HCT116 (cell line): ENCODE measurements around the gene LRBA. TPM values are rescaled to one million over a fixed set of nuclear protein-coding genes. Genes with fewer than 3 reads are reported as not detected.
A peak's percentile ranks its signal among the peaks of the same experiment; 100 is the strongest.

Experiments
- ATAC-seq: fragments of 200-7000 bp; cut with Tn5 transposase; 2 replicates; pipeline ENCODE4 v1.9.1; 2020; ENCODE audit warnings: mild to moderate bottlenecking, moderate library complexity
- BruUV-seq: library from RNA; stranded (reverse); fragments of 400-500 nt; replicated peaks from 2 replicates; lab custom pipeline; 2021; lab: Mats Ljungman, UMichigan
- CTCF ChIA-PET: fragments of 300-600 bp; sonication (Branson Sonifier 250); formaldehyde crosslinking; loops from one replicate; lab custom pipeline; 2021; ENCODE audit warnings: antibody characterized with exemption; lab: Charles Lee
- POLR2A ChIA-PET: fragments of 300-600, 350-600 bp; sonication (Branson Sonifier 250); formaldehyde crosslinking; loops from one replicate; lab custom pipeline; 2021; ENCODE audit warnings: antibody characterized with exemption; lab: Charles Lee
- RAD21 ChIA-PET, 2 experiments: fragments of 300-600 bp; sonication (Branson Sonifier 250); formaldehyde crosslinking; loops; one replicate each; lab custom pipeline; 2023; ENCODE audit warnings: low total read pairs in 2 of 2; ENCODE audit not compliant: uncharacterized antibody in 2 of 2, unreplicated experiment in 2 of 2, low non-redundant PET in 1 of 2; lab: Charles Lee
- DNase-seq: peaks from one replicate; pipeline ENCODE4 v3.0.0-alpha.2; 2010; ENCODE audit warnings: low read depth, low spot score
- H2AFZ ChIP-seq: fragments of 200-600 bp; shearing (Covaris generic), sonication (generic); 2 replicates; pipeline ENCODE4 v1.6.1; 2017; ENCODE audit warnings: low read depth, mixed run types, mixed read lengths, antibody characterized with exemption, low read length; ENCODE audit not compliant: poor library complexity, severe bottlenecking
- H3K27ac ChIP-seq: 2 replicates; pipeline ENCODE4 v1.5.1; 2012; ENCODE audit warnings: low read depth, low read length
- H3K27me3 ChIP-seq: fragments of 200-600 bp; sonication (generic); 2 replicates; pipeline ENCODE4 v1.6.1; 2016; ENCODE audit warnings: mixed run types, low read length, mixed read lengths; ENCODE audit not compliant: insufficient read depth
- H3K36me3 ChIP-seq, 2 experiments: fragments of 200-500 bp in 1 of 2; fragments of 200-600 bp in 1 of 2; sonication (Bioruptor generic) in 1 of 2; sonication (generic) in 1 of 2; 2 replicates each; pipeline versions ENCODE4 v1.5.1 to v1.6.1; 2014 to 2016; ENCODE audit warnings: low read length in 2 of 2, inconsistent platforms in 1 of 2, mixed read lengths in 1 of 2, mixed run types in 1 of 2; ENCODE audit not compliant: insufficient read depth in 2 of 2, control insufficient read depth in 1 of 2
- H3K4me1 ChIP-seq, 2 experiments: fragments of 200-600 bp in 1 of 2; sonication (generic) in 1 of 2; 2 replicates each; pipeline versions ENCODE4 v1.5.1 to v1.6.1; 2012 to 2017; ENCODE audit warnings: low read length in 2 of 2, inconsistent platforms in 1 of 2, mild to moderate bottlenecking in 1 of 2, mixed read lengths in 1 of 2, mixed run types in 1 of 2, moderate library complexity in 1 of 2; ENCODE audit not compliant: insufficient read depth in 2 of 2, control insufficient read depth in 1 of 2
- H3K4me2 ChIP-seq: fragments of 200-600 bp; sonication (generic); 2 replicates; pipeline ENCODE4 v1.6.1; 2017; ENCODE audit warnings: mixed run types, low read length, mixed read lengths
- H3K4me3 ChIP-seq, 2 experiments: fragments of 200-600 bp in 1 of 2; sonication (generic) in 1 of 2; replicated peaks in 1 of 2; 2 replicates each; pipeline ENCODE4 v1.5.1; 2011 to 2016; ENCODE audit warnings: low read length in 2 of 2, control low read depth in 1 of 2, low read depth in 1 of 2, mild to moderate bottlenecking in 1 of 2, mixed read lengths in 1 of 2, mixed run types in 1 of 2
- H3K79me2 ChIP-seq: fragments of 200-600 bp; sonication (generic); 2 replicates; pipeline ENCODE4 v1.6.1; 2017; ENCODE audit warnings: mild to moderate bottlenecking, mixed run types, low read length, moderate library complexity, mixed read lengths; ENCODE audit not compliant: insufficient read depth
- H3K9ac ChIP-seq: fragments of 200-600 bp; sonication (generic); 2 replicates; pipeline ENCODE4 v1.6.1; 2016; ENCODE audit warnings: low read length, mixed read lengths
- H3K9me2 ChIP-seq: fragments of 200-600 bp; sonication (generic), shearing (Covaris generic); 2 replicates; pipeline ENCODE4 v1.6.1; 2017; ENCODE audit warnings: mixed run types, mild to moderate bottlenecking, moderate library complexity; ENCODE audit not compliant: insufficient read depth
- H3K9me3 ChIP-seq, 2 experiments: fragments of 200-500 bp in 1 of 2; fragments of 200-600 bp in 1 of 2; sonication (Bioruptor generic) in 1 of 2; sonication (generic) in 1 of 2; 2 replicates each; pipeline ENCODE4 v1.6.1; 2014 to 2017; ENCODE audit warnings: low read length in 2 of 2, mixed read lengths in 2 of 2, inconsistent platforms in 1 of 2, low read depth in 1 of 2, mild to moderate bottlenecking in 1 of 2, mixed run types in 1 of 2, moderate library complexity in 1 of 2; ENCODE audit not compliant: control insufficient read depth in 1 of 2, insufficient read depth in 1 of 2
- H4K20me1 ChIP-seq: fragments of 200-600 bp; sonication (generic), shearing (Covaris generic); 2 replicates; pipeline ENCODE4 v1.6.1; 2017; ENCODE audit warnings: mixed run types, mild to moderate bottlenecking, moderate library complexity; ENCODE audit not compliant: insufficient read depth
- ATF3 ChIP-seq: IDR thresholded peaks from 2 replicates; pipeline ENCODE4 v1.6.1; 2012
- CBX3 ChIP-seq: IDR thresholded peaks from 2 replicates; pipeline ENCODE4 v1.6.1; 2012; ENCODE audit warnings: low read depth
- CEBPB ChIP-seq: IDR thresholded peaks from 2 replicates; pipeline ENCODE4 v1.6.1; 2012; ENCODE audit warnings: low read depth
- EGR1 ChIP-seq: IDR thresholded peaks from 2 replicates; pipeline ENCODE4 v1.6.1; 2012; ENCODE audit warnings: low read depth
- EZH2 ChIP-seq: fragments of 200-600 bp; sonication (generic); IDR thresholded peaks from 2 replicates; pipeline ENCODE4 v1.6.1; 2017; ENCODE audit warnings: antibody characterized with exemption, mixed run types
- EZH2phosphoT487 ChIP-seq: fragments of 200-600 bp; IDR thresholded peaks from 2 replicates; pipeline ENCODE4 v1.6.1; 2018; ENCODE audit warnings: antibody characterized with exemption, borderline replicate concordance
- FOSL1 ChIP-seq: IDR thresholded peaks from 2 replicates; pipeline ENCODE4 v1.6.1; 2012; ENCODE audit warnings: low read depth
- MAX ChIP-seq: IDR thresholded peaks from 2 replicates; pipeline ENCODE4 v1.6.1; 2012
- POLR2A ChIP-seq: IDR thresholded peaks from 2 replicates; pipeline ENCODE4 v1.7.0; 2011; ENCODE audit warnings: borderline replicate concordance; ENCODE audit not compliant: insufficient read depth, insufficient read length; ENCODE audit errors: extremely low read depth
- POLR2AphosphoS5 ChIP-seq: IDR thresholded peaks from 2 replicates; pipeline ENCODE4 v1.6.1; 2011; ENCODE audit warnings: mild to moderate bottlenecking, low read depth, low read length, moderate library complexity
- RAD21 ChIP-seq: IDR thresholded peaks from 2 replicates; pipeline ENCODE4 v1.6.1; 2012; ENCODE audit warnings: low read depth, mild to moderate bottlenecking
- REST ChIP-seq: IDR thresholded peaks from 2 replicates; pipeline ENCODE4 v1.6.1; 2012; ENCODE audit warnings: low read depth
- SIN3A ChIP-seq: IDR thresholded peaks from 2 replicates; pipeline ENCODE4 v1.6.1; 2012; ENCODE audit warnings: low read depth
- SP1 ChIP-seq: IDR thresholded peaks from 2 replicates; pipeline ENCODE4 v1.6.1; 2012; ENCODE audit warnings: low read depth
- TCF7L2 ChIP-seq: IDR thresholded peaks from 2 replicates; pipeline ENCODE4 v1.7.0; 2011; ENCODE audit warnings: borderline replicate concordance, inconsistent platforms; ENCODE audit not compliant: insufficient read depth, insufficient read length; ENCODE audit errors: extremely low read depth
- ZFX ChIP-seq: fragments of 450-650 bp; IDR thresholded peaks from 2 replicates; pipeline ENCODE4 v1.6.1; 2017
- intact Hi-C: fragments of 100-400 bp; cut with micrococcal nuclease; formaldehyde crosslinking; loops from 2 replicates; pipeline ENCODE4 v1.10.0; 2022
- total RNA-seq: library from RNA; stranded (reverse); gene quantifications from one replicate; pipeline ENCODE4 v1.2.1, GENCODE V29; 2021; ENCODE audit not compliant: unreplicated experiment

The LRBA gene
- total RNA-seq, 1 experiment from 2014 or later = 79.8 TPM

GRCh38 chr4:150886597-150886996 lies 128.5 kb downstream of the LRBA start:
- H3K27me3 ChIP-seq = no peaks in the 10 kb centered on the region
- H3K4me2 ChIP-seq = no peak overlapping the region
- H3K79me2 ChIP-seq = 0 out of 2 replicates have a peak, but pooled peaks cover 5% of the 10 kb centered on the region
- ATAC-seq = no peak
- CTCF ChIA-PET = no interaction called here
- H3K36me3 ChIP-seq = no peaks in the 10 kb centered on the region
- no peak overlapping the region for H2AFZ ChIP-seq
- H3K9ac ChIP-seq = no peak overlapping the region
- BruUV-seq = no TSS peak
- H4K20me1 ChIP-seq = peaks cover 8% of the 10 kb centered on the region; the same call in 1 of the 2 replicates
- POLR2A ChIA-PET = no interaction called here
- RAD21 ChIA-PET = no interaction called here
- no peaks in the 10 kb centered on the region for H3K9me3 ChIP-seq
- H3K4me3 ChIP-seq = no peak overlapping the region
- no peak overlapping the region for H3K27ac ChIP-seq
- DNase-seq = no peak
- TF ChIP-seq ATF3 = no peak
- TF ChIP-seq POLR2AphosphoS5 = no peak
- no peak for TF ChIP-seq MAX
- peak; percentile 52; the same call in 1 of the 2 replicates for TF ChIP-seq CEBPB
- TF ChIP-seq FOSL1 = no peak
- intact Hi-C loops = no loop called here
- H3K9me2 ChIP-seq = no peaks in the 10 kb centered on the region
- peaks cover 0 to 11% of the 10 kb centered on the region in 2 experiments; a peak in 2 of 4 replicates for H3K4me1 ChIP-seq

GRCh38 chr4:150884625-150885024 lies 130.5 kb downstream of the LRBA start:
- no peaks in the 10 kb centered on the region for H3K9me3 ChIP-seq
- peaks cover 8% of the 10 kb centered on the region; the same call in 1 of the 2 replicates for H4K20me1 ChIP-seq
- BruUV-seq = no TSS peak
- intact Hi-C loops = no loop called here
- CTCF ChIA-PET = no interaction called here
- H3K4me1 ChIP-seq = peaks cover 0 to 11% of the 10 kb centered on the region in 2 experiments; a peak in 2 of 4 replicates
- H3K9ac ChIP-seq = no peak overlapping the region
- H3K27ac ChIP-seq = no peak overlapping the region
- DNase-seq (no peak), ATAC-seq (no peak)
- no peak overlapping the region for H3K4me3 ChIP-seq
- H3K36me3 ChIP-seq = peaks cover 0 to 4% of the 10 kb centered on the region in 2 experiments; a peak in 1 of 4 replicates
- H3K27me3 ChIP-seq = no peaks in the 10 kb centered on the region
- POLR2A ChIA-PET = no interaction called here
- peak overlapping the region; percentile 65 for H3K4me2 ChIP-seq
- RAD21 ChIA-PET = no interaction called here
- no peaks in the 10 kb centered on the region for H3K9me2 ChIP-seq
- peaks cover 8% of the 10 kb centered on the region; the same call in 1 of the 2 replicates for H3K79me2 ChIP-seq
- TF ChIP-seq REST = no peak
- TF ChIP-seq CEBPB = no peak
- no peak for TF ChIP-seq EZH2
- no peak for TF ChIP-seq EGR1
- TF ChIP-seq TCF7L2 = no peak
- TF ChIP-seq SP1 = no peak
- no peak for TF ChIP-seq ZFX
- no peak for TF ChIP-seq ATF3
- TF ChIP-seq FOSL1 = no peak
- no peak for TF ChIP-seq POLR2A
- TF ChIP-seq EZH2phosphoT487 = no peak
- TF ChIP-seq SIN3A = no peak
- TF ChIP-seq MAX = no peak
- TF ChIP-seq CBX3 = no peak
- TF ChIP-seq RAD21 = no peak
- no peak overlapping the region for H2AFZ ChIP-seq
